Measurements from ENCODE around the gene SPATA32. TPM values are rescaled to one million over a fixed set of nuclear protein-coding genes. Genes with fewer than 3 reads are reported as not detected.
A peak's percentile ranks its signal among the peaks of the same experiment; 100 is the strongest.
"Not testable (repeated sequence)": the region's sequence is repeated elsewhere in the genome, so short reads cannot be mapped to it uniquely, and the experiment has no call there.

The SPATA32 gene
- total RNA-seq = 1 to 10 TPM; 1.4 to 1.7 TPM

- ATAC-seq (replicated peaks in 1 of 2) (peak; percentile 60 to 75), DNase-seq (peak; percentile 74 to 77)
- no peaks in the 10 kb centered on the region for H3K27me3 Mint-ChIP-seq (ENCODE audit: low read depth)
- no peaks in the 10 kb centered on the region for H3K9me3 Mint-ChIP-seq
- peaks cover 0 to 5% of the 10 kb centered on the region in 2 donors for H3K36me3 Mint-ChIP-seq (ENCODE audit: insufficient read depth in 2 of 2)
- H3K4me3 Mint-ChIP-seq = peak within 1 kb of the TSS; percentile 74 to 79
- peak within 1 kb of the TSS; percentile 10 for H3K27ac Mint-ChIP-seq
- H3K4me1 Mint-ChIP-seq (ENCODE audit: low read depth) = peaks cover 33% of the 10 kb centered on the region
Observed at GRCh38 chr17:45261577-45262515, at the start of gene SPATA32. Gene SPATA32, minus strand, starts transcription at chr17:45262094. Its CDS starts 78 bp downstream, at chr17:45262016.

- no peaks in the 10 kb centered on the region for H3K27me3 Mint-ChIP-seq (ENCODE audit: low read depth)
- H3K4me1 Mint-ChIP-seq (ENCODE audit: low read depth) = peaks cover 83% of the 10 kb centered on the region
- no peak for DNase-seq
- no peak for ATAC-seq (replicated peaks in 1 of 2)
- H3K27ac Mint-ChIP-seq = peak overlapping the region; percentile 100
- H3K4me3 Mint-ChIP-seq = peak overlapping the region; percentile 94 to 99
- H3K9me3 Mint-ChIP-seq = no peaks in the 10 kb centered on the region
- H3K36me3 Mint-ChIP-seq (ENCODE audit: insufficient read depth in 2 of 2) = peaks cover 46 to 73% of the 10 kb centered on the region in 2 donors
Observed at GRCh38 chr17:45311401-45311759, 49.5 kb upstream of the SPATA32 start.

- no peaks in the 10 kb centered on the region for H3K9me3 Mint-ChIP-seq
- ATAC-seq (replicated peaks in 1 of 2) = no peak
Observed at GRCh38 chr17:45310380-45311324, 48.8 kb upstream of the SPATA32 start.

GRCh38 chr17:45309400-45309799 is 47.5 kb upstream of the SPATA32 start:
- ATAC-seq (replicated peaks in 1 of 2) = no peak
- Mint-ChIP-seq H3K4me3 (peak overlapping the region; percentile 82 to 94), H3K4me1 (ENCODE audit: low read depth) (peaks cover 96% of the 10 kb centered on the region), H3K9me3 (no peaks in the 10 kb centered on the region), H3K36me3 (ENCODE audit: insufficient read depth in 2 of 2) (peaks cover 34 to 65% of the 10 kb centered on the region in 2 donors), H3K27ac (peak overlapping the region; percentile 100), H3K27me3 (ENCODE audit: low read depth) (no peaks in the 10 kb centered on the region)
- no peak for DNase-seq

More at GRCh38 chr17:45310380-45311324, 48.8 kb upstream of the SPATA32 start:
- Mint-ChIP-seq H3K27ac (peak overlapping the region; percentile 100), H3K4me3 (peak overlapping the region; percentile 94 to 99), H3K4me1 (ENCODE audit: low read depth) (peaks cover 90% of the 10 kb centered on the region), H3K36me3 (ENCODE audit: insufficient read depth in 2 of 2) (peaks cover 39 to 72% of the 10 kb centered on the region in 2 donors), H3K27me3 (ENCODE audit: low read depth) (no peaks in the 10 kb centered on the region)
- no peak for DNase-seq

DNA sequence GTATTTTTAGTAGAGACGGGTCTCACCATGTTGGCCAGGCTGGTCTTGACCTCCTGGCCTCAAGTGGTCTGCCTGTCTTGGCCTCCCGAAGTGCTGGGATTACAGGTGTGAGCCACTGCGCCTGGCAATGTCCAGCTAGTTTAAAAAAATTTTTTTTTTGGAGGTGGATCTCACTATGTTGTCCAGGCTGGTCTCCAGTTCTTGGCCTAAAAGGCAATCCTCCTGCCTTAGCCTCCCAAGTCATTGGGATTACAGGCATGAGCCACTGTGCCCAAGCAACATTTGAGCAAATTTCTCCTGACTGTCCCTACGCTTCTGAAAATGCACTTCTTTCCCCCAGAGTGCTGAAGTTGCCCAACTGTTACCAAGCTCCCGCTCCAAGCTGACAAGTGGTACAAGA is 46.9 kb upstream of the SPATA32 start:
- no peaks in the 10 kb centered on the region for H3K9me3 Mint-ChIP-seq
- peak overlapping the region; percentile 100 for H3K27ac Mint-ChIP-seq
- H3K27me3 Mint-ChIP-seq (ENCODE audit: low read depth) = no peaks in the 10 kb centered on the region
- no peak for ATAC-seq (replicated peaks in 1 of 2)
- peaks cover 31 to 63% of the 10 kb centered on the region in 2 donors for H3K36me3 Mint-ChIP-seq (ENCODE audit: insufficient read depth in 2 of 2)
- peak overlapping the region; percentile 82 to 94 for H3K4me3 Mint-ChIP-seq
- no peak for DNase-seq
- peaks cover 96% of the 10 kb centered on the region for H3K4me1 Mint-ChIP-seq (ENCODE audit: low read depth)

DNA sequence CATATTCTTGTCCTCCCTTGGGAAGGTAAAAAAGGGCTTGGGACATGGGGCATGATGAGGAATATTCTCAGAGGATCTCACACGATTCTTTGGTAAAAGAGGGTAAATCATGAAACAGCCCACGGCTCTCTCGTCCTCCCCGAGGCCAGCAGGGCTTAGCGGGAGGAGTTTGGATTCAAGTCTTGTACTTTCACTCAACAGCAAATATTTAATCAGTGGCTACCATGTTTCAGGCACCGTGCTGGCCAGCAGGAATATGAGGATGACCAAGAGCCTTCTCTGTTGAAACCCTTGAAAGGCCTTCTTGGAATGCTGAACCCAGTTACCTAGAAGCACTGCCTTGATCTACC is 46.1 kb upstream of the SPATA32 start:
- peaks cover 97% of the 10 kb centered on the region for H3K4me1 Mint-ChIP-seq (ENCODE audit: low read depth)
- DNase-seq = no peak
- peaks cover 27 to 59% of the 10 kb centered on the region in 2 donors for H3K36me3 Mint-ChIP-seq (ENCODE audit: insufficient read depth in 2 of 2)
- no peaks in the 10 kb centered on the region for H3K27me3 Mint-ChIP-seq (ENCODE audit: low read depth)
- H3K4me3 Mint-ChIP-seq = peak overlapping the region; percentile 82 to 94
- no peaks in the 10 kb centered on the region for H3K9me3 Mint-ChIP-seq
- H3K27ac Mint-ChIP-seq = peak overlapping the region; percentile 100
- no peak for ATAC-seq (replicated peaks in 1 of 2)

GRCh38 chr17:45307290-45308015 is 45.6 kb upstream of the SPATA32 start:
- Mint-ChIP-seq H3K4me1 (ENCODE audit: low read depth) (peaks cover 97% of the 10 kb centered on the region), H3K27me3 (ENCODE audit: low read depth) (no peaks in the 10 kb centered on the region), H3K4me3 (peak overlapping the region; percentile 82 to 94), H3K9me3 (no peaks in the 10 kb centered on the region), H3K27ac (peak overlapping the region; percentile 100), H3K36me3 (ENCODE audit: insufficient read depth in 2 of 2) (peaks cover 32 to 61% of the 10 kb centered on the region in 2 donors)
- DNase-seq (peak; percentile 74 to 81), ATAC-seq (replicated peaks in 1 of 2) (peak; percentile 62)

- H3K4me3 Mint-ChIP-seq = peak overlapping the region; percentile 59 to 76
- peaks cover 28 to 58% of the 10 kb centered on the region in 2 donors for H3K36me3 Mint-ChIP-seq (ENCODE audit: insufficient read depth in 2 of 2)
- no peak for DNase-seq
- H3K9me3 Mint-ChIP-seq = no peaks in the 10 kb centered on the region
- H3K27me3 Mint-ChIP-seq (ENCODE audit: low read depth) = no peaks in the 10 kb centered on the region
- ATAC-seq (replicated peaks in 1 of 2) = no peak
- peak overlapping the region; percentile 90 for H3K27ac Mint-ChIP-seq
- H3K4me1 Mint-ChIP-seq (ENCODE audit: low read depth) = peaks cover 100% of the 10 kb centered on the region
Observed at GRCh38 chr17:45306623-45307022, 44.7 kb upstream of the SPATA32 start.

GRCh38 chr17:45306094-45306493 is 44.2 kb upstream of the SPATA32 start:
- Mint-ChIP-seq H3K27me3 (ENCODE audit: low read depth) (no peaks in the 10 kb centered on the region), H3K4me3 (peak overlapping the region; percentile 59 to 76), H3K36me3 (ENCODE audit: insufficient read depth in 2 of 2) (peaks cover 26 to 54% of the 10 kb centered on the region in 2 donors), H3K27ac (peak overlapping the region; percentile 90), H3K4me1 (ENCODE audit: low read depth) (peaks cover 100% of the 10 kb centered on the region), H3K9me3 (no peaks in the 10 kb centered on the region)
- ATAC-seq (replicated peaks in 1 of 2) = no peak
- DNase-seq = no peak

DNA sequence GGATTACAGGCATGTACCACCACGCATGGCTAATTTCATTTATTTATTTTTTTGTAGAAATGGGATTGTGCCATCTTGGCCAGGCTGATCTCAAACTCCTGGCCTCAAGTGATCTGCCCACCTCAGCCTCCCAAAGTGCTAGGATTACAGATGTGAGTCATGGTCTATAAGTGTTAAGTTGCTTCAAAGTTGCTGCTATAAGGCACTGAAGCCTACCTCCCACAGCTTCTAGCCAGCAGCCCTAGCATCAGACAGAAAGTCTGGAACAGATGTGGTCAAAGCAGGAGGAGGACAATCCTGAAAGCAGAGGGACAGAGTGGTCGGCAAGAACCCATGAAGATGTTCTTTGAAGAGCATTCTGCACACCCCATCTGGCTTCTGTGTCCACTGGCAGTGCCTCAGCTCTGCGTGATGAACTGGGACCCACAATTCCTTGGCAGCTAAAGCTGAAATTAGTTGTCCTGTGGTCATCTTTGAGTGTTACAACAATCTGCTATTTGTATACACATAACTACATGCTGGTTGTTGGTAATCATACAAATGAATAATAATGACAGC is 43.7 kb upstream of the SPATA32 start:
- H3K27me3 Mint-ChIP-seq (ENCODE audit: low read depth) = no peaks in the 10 kb centered on the region
- peaks cover 100% of the 10 kb centered on the region for H3K4me1 Mint-ChIP-seq (ENCODE audit: low read depth)
- ATAC-seq (replicated peaks in 1 of 2) (peak in 1 of 2 donors; percentile 12), DNase-seq (no peak)
- H3K4me3 Mint-ChIP-seq = peak overlapping the region; percentile 59 to 76
- H3K27ac Mint-ChIP-seq = peak overlapping the region; percentile 90
- no peaks in the 10 kb centered on the region for H3K9me3 Mint-ChIP-seq
- peaks cover 25 to 51% of the 10 kb centered on the region in 2 donors for H3K36me3 Mint-ChIP-seq (ENCODE audit: insufficient read depth in 2 of 2)

DNA sequence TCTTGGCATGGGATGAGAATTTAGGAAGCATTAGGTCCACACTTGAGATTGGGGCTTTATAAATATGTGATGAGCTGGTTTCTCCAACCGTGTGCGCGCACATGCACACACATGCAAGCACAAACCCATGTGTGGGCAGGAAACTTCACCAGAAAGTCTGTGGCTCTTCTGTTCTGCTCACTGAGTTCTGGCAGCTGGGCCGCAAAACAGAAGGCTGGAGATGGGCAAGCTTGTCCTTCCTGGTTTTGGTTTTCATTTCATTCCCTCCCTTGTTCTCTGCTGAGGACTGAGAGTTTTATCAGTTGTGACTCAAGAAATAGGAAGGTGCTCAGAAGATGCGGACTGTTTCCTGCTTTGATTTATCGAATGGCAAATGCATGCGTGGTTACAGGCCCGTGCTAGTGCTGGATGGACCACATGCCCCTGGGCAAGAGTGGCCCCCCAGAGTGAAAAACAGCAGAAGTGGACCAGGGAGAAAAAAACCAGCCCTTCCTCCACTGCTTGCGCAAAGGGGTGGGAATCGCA is 40.8 kb upstream of the SPATA32 start:
- no peaks in the 10 kb centered on the region for H3K27me3 Mint-ChIP-seq (ENCODE audit: low read depth)
- peak overlapping the region; percentile 88 for H3K27ac Mint-ChIP-seq
- peaks cover 100% of the 10 kb centered on the region for H3K4me1 Mint-ChIP-seq (ENCODE audit: low read depth)
- peaks cover 22 to 42% of the 10 kb centered on the region in 2 donors for H3K36me3 Mint-ChIP-seq (ENCODE audit: insufficient read depth in 2 of 2)
- peak; percentile 5 to 19 for ATAC-seq (replicated peaks in 1 of 2)
- H3K9me3 Mint-ChIP-seq = no peaks in the 10 kb centered on the region
- DNase-seq = peak in 1 of 2 donors; percentile 44
- H3K4me3 Mint-ChIP-seq = peak overlapping the region; percentile 65 to 79

GRCh38 chr17:45302220-45302619 is 40.3 kb upstream of the SPATA32 start:
- Mint-ChIP-seq H3K36me3 (ENCODE audit: insufficient read depth in 2 of 2) (peaks cover 20 to 38% of the 10 kb centered on the region in 2 donors), H3K27ac (peak overlapping the region; percentile 88), H3K4me1 (ENCODE audit: low read depth) (peaks cover 100% of the 10 kb centered on the region)
- not testable (repeated sequence) for H3K4me3 Mint-ChIP-seq; DNase-seq; H3K27me3 Mint-ChIP-seq (ENCODE audit: low read depth); H3K9me3 Mint-ChIP-seq; ATAC-seq (replicated peaks in 1 of 2)

Measured in activated T-cell treated with anti-CD3 and anti-CD28 coated beads, Interleukin-2, amount 50 U/mL, for 72 hours (primary cell).